Stomach (tissue), 8 donors: Measurements from ENCODE around the gene CCR5AS.
"Not testable (repeated sequence)": the region's sequence is repeated elsewhere in the genome, so short reads cannot be mapped to it uniquely, and the experiment has no call there.

ENCODE experiments used
- DNase-seq, 2 donors: peaks; one replicate each; pipeline versions ENCODE4 v3.0.0 to v3.0.0-alpha.2; 2013 to 2019
- H3K27ac ChIP-seq, 5 donors: fragments of 200-600 bp in 4 of 5; sonication (generic) in 4 of 5; one replicate each; pipeline ENCODE4 v1.5.1; 2013 to 2019; ENCODE audit warnings: mild to moderate bottlenecking in 1 of 5, moderate library complexity in 1 of 5
- H3K27me3 ChIP-seq, 3 donors: fragments of 200-600 bp; sonication (generic); one replicate each; pipeline ENCODE4 v1.5.1; 2017 to 2019; ENCODE audit warnings: mixed run types in 1 of 3
- H3K36me3 ChIP-seq, 4 donors: fragments of 200-600 bp; sonication (generic); 1 replicate in 3 of 4; 2 replicates in 1 of 4; pipeline ENCODE4 v1.5.1; 2016 to 2019
- H3K4me1 ChIP-seq, 4 donors: fragments of 200-600 bp; sonication (generic); one replicate each; pipeline ENCODE4 v1.5.1; 2016 to 2019
- H3K4me3 ChIP-seq, 4 donors: fragments of 200-600 bp; sonication (generic) in 3 of 4; one replicate each; pipeline ENCODE4 v1.5.1; 2016 to 2019; ENCODE audit warnings: mild to moderate bottlenecking in 1 of 4
- H3K9me3 ChIP-seq, 4 donors: fragments of 200-600 bp; sonication (generic); one replicate each; pipeline ENCODE4 v1.5.1; 2016 to 2019
- EP300 ChIP-seq: sonication (generic); formaldehyde crosslinking; IDR thresholded peaks from one replicate; pipeline ENCODE4 v1.6.1; 2017; ENCODE audit warnings: antibody characterized with exemption
- POLR2A ChIP-seq, 4 donors: fragments of 450-650 bp; IDR thresholded peaks; one replicate each; pipeline ENCODE4 v1.6.1; 2016; ENCODE audit warnings: antibody characterized with exemption in 4 of 4, control low read depth in 2 of 4, mild to moderate bottlenecking in 1 of 4, moderate library complexity in 1 of 4
- POLR2AphosphoS5 ChIP-seq, 3 donors: sonication (generic); formaldehyde crosslinking; IDR thresholded peaks; one replicate each; pipeline ENCODE4 v1.6.1; 2016; ENCODE audit warnings: antibody characterized with exemption in 3 of 3
- WGBS, 5 donors: extraction: QIAGEN DNeasy Blood & Tissue Kit in 3 of 5; methylation state at CpG; one replicate each; pipeline versions ENCODE4 v1.1.5 to v1.1.7; 2013 to 2018; 5-methylcytosine and 5-hydroxymethylcytosine counted together
- intact Hi-C: fragments of 100-400 bp; cut with DNase I; formaldehyde crosslinking; loops from one replicate; pipeline ENCODE4 v1.15.1; 2023; ENCODE audit warnings: low total_unique reads
- TF ChIP-seq, protein P1 (sequence below), 7 experiments: fragments of 450-650 bp in 4 of 7; fragments of 200-600 bp in 3 of 7; sonication (generic) in 3 of 7; IDR thresholded peaks; one replicate each; pipeline ENCODE4 v1.5.1; 2016 to 2019; ENCODE audit warnings: antibody characterized with exemption in 7 of 7, control low read depth in 2 of 7, mild to moderate bottlenecking in 1 of 7
- donor health status: healthy with polysubstance abuse.
- donor health status: Bipolar disorder and iron deficiency.
- donor health status: healthy.

CCR5AS gene

GRCh38 chr3:46429250-46429649 is 22.4 kb upstream of the CCR5AS start:
- DNase-seq = no peak
- Histone ChIP-seq H3K4me1 (peaks cover 0 to 8% (median 0%) of the 10 kb centered on the region in 4 donors), H3K36me3 (peaks cover 0 to 11% (median 0%) of the 10 kb centered on the region in 4 donors), H3K4me3 (no peak overlapping the region), H3K27me3 (no peaks in the 10 kb centered on the region), H3K9me3 (peaks cover 0 to 14% (median 9%) of the 10 kb centered on the region in 4 donors), H3K27ac (no peak overlapping the region)
- intact Hi-C loops = no loop called here
- TF ChIP-seq POLR2AphosphoS5 (IDR thresholded peaks at IDR 0.05) = no peak
- no peak for TF ChIP-seq EP300
- TF ChIP-seq, protein P1, sequence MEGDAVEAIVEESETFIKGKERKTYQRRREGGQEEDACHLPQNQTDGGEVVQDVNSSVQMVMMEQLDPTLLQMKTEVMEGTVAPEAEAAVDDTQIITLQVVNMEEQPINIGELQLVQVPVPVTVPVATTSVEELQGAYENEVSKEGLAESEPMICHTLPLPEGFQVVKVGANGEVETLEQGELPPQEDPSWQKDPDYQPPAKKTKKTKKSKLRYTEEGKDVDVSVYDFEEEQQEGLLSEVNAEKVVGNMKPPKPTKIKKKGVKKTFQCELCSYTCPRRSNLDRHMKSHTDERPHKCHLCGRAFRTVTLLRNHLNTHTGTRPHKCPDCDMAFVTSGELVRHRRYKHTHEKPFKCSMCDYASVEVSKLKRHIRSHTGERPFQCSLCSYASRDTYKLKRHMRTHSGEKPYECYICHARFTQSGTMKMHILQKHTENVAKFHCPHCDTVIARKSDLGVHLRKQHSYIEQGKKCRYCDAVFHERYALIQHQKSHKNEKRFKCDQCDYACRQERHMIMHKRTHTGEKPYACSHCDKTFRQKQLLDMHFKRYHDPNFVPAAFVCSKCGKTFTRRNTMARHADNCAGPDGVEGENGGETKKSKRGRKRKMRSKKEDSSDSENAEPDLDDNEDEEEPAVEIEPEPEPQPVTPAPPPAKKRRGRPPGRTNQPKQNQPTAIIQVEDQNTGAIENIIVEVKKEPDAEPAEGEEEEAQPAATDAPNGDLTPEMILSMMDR (IDR thresholded peaks at IDR 0.05) = no peak
- no peak for TF ChIP-seq POLR2A (IDR thresholded peaks at IDR 0.05)
- 50 to 65% (median 53%) methylated on average over 5 of the region's 5 CpGs for whole genome bisulfite sequencing, 5 donors

- Histone ChIP-seq H3K4me3 (no peak overlapping the region), H3K9me3 (peaks cover 0 to 14% (median 9%) of the 10 kb centered on the region in 4 donors), H3K4me1 (peaks cover 0 to 8% (median 0%) of the 10 kb centered on the region in 4 donors), H3K27me3 (no peaks in the 10 kb centered on the region), H3K36me3 (peaks cover 0 to 6% (median 0%) of the 10 kb centered on the region in 4 donors), H3K27ac (no peak overlapping the region)
- 75 to 80% (median 76%) methylated on average over 10 of the region's 10 CpGs for WGBS, 5 donors
- intact Hi-C loops = no loop called here
- TF ChIP-seq POLR2AphosphoS5 (IDR thresholded peaks at IDR 0.05) (no peak), POLR2A (IDR thresholded peaks at IDR 0.05) (no peak), EP300 (no peak)
- TF ChIP-seq, protein P1 (IDR thresholded peaks at IDR 0.05) = no peak
- no peak for DNase-seq
Observed at GRCh38 chr3:46427916-46428833, 21.3 kb upstream of the CCR5AS start.

- H3K4me1 ChIP-seq, H3K27ac ChIP-seq, H3K27me3 ChIP-seq, H3K4me3 ChIP-seq, intact Hi-C loops, H3K36me3 ChIP-seq, DNase-seq: not testable (repeated sequence)
- WGBS, 5 donors = 67 to 82% (median 76%) methylated on average over 8 of the region's 8 CpGs
- peaks cover 0 to 14% (median 9%) of the 10 kb centered on the region in 4 donors for H3K9me3 ChIP-seq
- TF ChIP-seq, protein P1 (IDR thresholded peaks at IDR 0.05) = peak in 1 of 7 experiments; percentile 12
Observed at GRCh38 chr3:46427404-46427803, 20.5 kb upstream of the CCR5AS start.

GRCh38 chr3:46426476-46426875 is 19.6 kb upstream of the CCR5AS start:
- DNase-seq, H3K4me3 ChIP-seq, H3K4me1 ChIP-seq, H3K27me3 ChIP-seq, H3K9me3 ChIP-seq, intact Hi-C loops, H3K36me3 ChIP-seq, H3K27ac ChIP-seq: not testable (repeated sequence)
- 37 to 56% (median 43%) methylated on average over 4 of the region's 4 CpGs for WGBS, 5 donors

- TF ChIP-seq POLR2A (IDR thresholded peaks at IDR 0.05) = no peak
- no peak for TF ChIP-seq EP300
- TF ChIP-seq POLR2AphosphoS5 (IDR thresholded peaks at IDR 0.05) = peak in 1 of 3 donors; percentile 6
- TF ChIP-seq, protein P1 (IDR thresholded peaks at IDR 0.05) = no peak
- Histone ChIP-seq H3K27me3 (no peaks in the 10 kb centered on the region), H3K36me3 (no peaks in the 10 kb centered on the region), H3K27ac (no peak overlapping the region), H3K9me3 (no peaks in the 10 kb centered on the region), H3K4me3 (no peak overlapping the region), H3K4me1 (peaks cover 0 to 8% (median 0%) of the 10 kb centered on the region in 4 donors)
- 68 to 80% (median 73%) methylated on average over 5 of the region's 5 CpGs for WGBS, 5 donors
- DNase-seq = no peak
- intact Hi-C loops = no loop called here
Observed at GRCh38 chr3:46423588-46423987, 16.7 kb upstream of the CCR5AS start.
